Endothelial cell of umbilical vein (primary cell): Measurements from ENCODE around the gene CCDC30. TPM values are rescaled to one million over a fixed set of nuclear protein-coding genes. Genes with fewer than 3 reads are reported as not detected.

Experiments used
- BruUV-seq: library from RNA; stranded (reverse); fragments of 400-500 nt; replicated peaks from 2 replicates; lab custom pipeline; 2021; lab: Mats Ljungman, UMichigan
- CTCF ChIA-PET: fragments of 300-600, 350-600 bp; sonication (Branson Sonifier 250); formaldehyde crosslinking; loops from one replicate; lab custom pipeline; 2021; ENCODE audit warnings: antibody characterized with exemption, inconsistent platforms; lab: Charles Lee
- POLR2A ChIA-PET: fragments of 300-600, 350-600 bp; sonication (Branson Sonifier 250); formaldehyde crosslinking; loops from one replicate; lab custom pipeline; 2021; ENCODE audit warnings: antibody characterized with exemption, inconsistent platforms; lab: Charles Lee
- DNase-seq: peaks from one replicate; pipeline ENCODE4 v3.0.0-alpha.2; 2011; ENCODE audit warnings: low read depth, low spot score
- FAIRE-seq: peaks from 2 replicates; lab custom pipeline; 2011; peaks lifted over from hg19 to GRCh38; lab: Jason Lieb, UNC
- H2AFZ ChIP-seq: 2 replicates; pipeline ENCODE4 v1.6.0; 2012; ENCODE audit warnings: low read depth, low read length, control low read depth, inconsistent platforms
- H3K27ac ChIP-seq: 2 replicates; pipeline ENCODE4 v1.5.1; 2011; ENCODE audit warnings: low read depth, mild to moderate bottlenecking, control low read depth, low read length, moderate library complexity; ENCODE audit not compliant: insufficient read depth
- H3K27me3 ChIP-seq, 2 experiments: 2 replicates each; pipeline versions ENCODE4 v1.6.0 to v1.6.1; 2011; ENCODE audit warnings: low read length in 2 of 2, mixed read lengths in 1 of 2; ENCODE audit not compliant: control insufficient read depth in 2 of 2, insufficient read depth in 2 of 2
- H3K36me3 ChIP-seq, 2 experiments: 2 replicates in 1 of 2; 3 replicates in 1 of 2; pipeline ENCODE4 v1.5.1; 2011; ENCODE audit warnings: low read length in 2 of 2, mild to moderate bottlenecking in 1 of 2, moderate library complexity in 1 of 2; ENCODE audit not compliant: control insufficient read depth in 2 of 2, insufficient read depth in 2 of 2; ENCODE audit errors: extremely low read depth in 1 of 2
- H3K4me1 ChIP-seq: 3 replicates; pipeline ENCODE4 v1.5.1; 2011; ENCODE audit warnings: mild to moderate bottlenecking, low read length; ENCODE audit not compliant: control insufficient read depth, insufficient read depth; ENCODE audit errors: extremely low read depth
- H3K4me2 ChIP-seq: 2 replicates; pipeline ENCODE4 v1.6.1; 2011; ENCODE audit warnings: low read length, control low read depth, mixed read lengths; ENCODE audit not compliant: insufficient read depth
- H3K4me3 ChIP-seq, 3 experiments: fragments of 200-600 bp in 1 of 3; sonication (generic), shearing (Covaris generic) in 1 of 3; replicated peaks in 1 of 3; 2 replicates each; pipeline ENCODE4 v1.5.1; 2011 to 2016; ENCODE audit warnings: control low read depth in 3 of 3, low read length in 3 of 3, mild to moderate bottlenecking in 2 of 3, inconsistent platforms in 1 of 3, low read depth in 1 of 3, moderate library complexity in 1 of 3; ENCODE audit not compliant: insufficient read depth in 1 of 3
- H3K79me2 ChIP-seq: 2 replicates; pipeline ENCODE4 v1.6.0; 2012; ENCODE audit warnings: low read length, inconsistent platforms; ENCODE audit not compliant: control insufficient read depth, insufficient read depth
- H3K9ac ChIP-seq: replicated peaks from 2 replicates; pipeline ENCODE3; 2011; ENCODE audit warnings: low read length, control low read depth; ENCODE audit not compliant: insufficient read depth; ENCODE audit errors: extremely low read depth
- H3K9me1 ChIP-seq: replicated peaks from 3 replicates; pipeline ENCODE4 v1.6.0; 2011; ENCODE audit warnings: mild to moderate bottlenecking, low read length; ENCODE audit not compliant: control insufficient read depth, insufficient read depth; ENCODE audit errors: extremely low read depth
- H3K9me3 ChIP-seq: replicated peaks from 2 replicates; pipeline ENCODE4 v1.5.1; 2012; ENCODE audit warnings: low read length, inconsistent platforms; ENCODE audit not compliant: control insufficient read depth, insufficient read depth
- H4K20me1 ChIP-seq: replicated peaks from 2 replicates; pipeline ENCODE3; 2011; ENCODE audit warnings: mild to moderate bottlenecking, low read length; ENCODE audit not compliant: control insufficient read depth, insufficient read depth; ENCODE audit errors: extremely low read depth
- EZH2 ChIP-seq: IDR thresholded peaks from 2 replicates; pipeline ENCODE4 v1.6.1; 2012; ENCODE audit warnings: borderline replicate concordance, low read depth, mild to moderate bottlenecking, moderate library complexity, low read length, inconsistent platforms; ENCODE audit not compliant: severe bottlenecking
- POLR2AphosphoS5 ChIP-seq: IDR thresholded peaks from 2 replicates; pipeline ENCODE4 v1.6.1; 2012; ENCODE audit warnings: low read depth, mild to moderate bottlenecking, control low read depth, low read length, moderate library complexity; ENCODE audit not compliant: insufficient read depth
- dilution Hi-C: fragments of 300-500 bp; cut with MboI; formaldehyde crosslinking; loops from one replicate; pipeline ENCODE4 v1.15.0; 2019; ENCODE audit warnings: low sequenced_read_pairs; ENCODE audit not compliant: extremely low pct_ligation_motif_present
- intact Hi-C: fragments of 100-400 bp; cut with micrococcal nuclease; formaldehyde crosslinking; loops from one replicate; pipeline ENCODE4 v1.10.0; 2022
- polyA plus RNA-seq, 4 experiments: library from polyadenylated mRNA; depleted of rRNA in 3 of 4; stranded (reverse) in 3 of 4; unstranded in 1 of 4; fragments of >200 nt; gene quantifications; 2 replicates each; pipeline versions ENCODE4 v1.2.1 to v1.2.3, GENCODE V29; 2011 to 2012; ENCODE audit warnings: missing spikeins in 1 of 4
- small RNA-seq: library from RNA; depleted of rRNA; stranded (forward); fragments of <200 nt; gene quantifications from one replicate; pipeline ENCODE3, GENCODE V24; 2012; ENCODE audit warnings: low replicate concordance, low read depth; ENCODE audit not compliant: insufficient read depth, insufficient read length
- total RNA-seq: library from RNA; stranded (reverse); gene quantifications from 2 replicates; pipeline ENCODE4 v1.2.3, GENCODE V29; 2021

Gene CCDC30
- total and polyA plus RNA-seq, 2 donors (not counting 3 experiments of a cell fraction or from before 2014, with no cell fraction given): 0.19 to 2.9 TPM

- H4K20me1 ChIP-seq: peaks cover 3% of the 10 kb centered on the region
- no peak overlapping the region for H2AFZ ChIP-seq
- H3K27ac ChIP-seq: no peak overlapping the region
- ChIA-PET POLR2A (no interaction called here), CTCF (no interaction called here)
- TF ChIP-seq POLR2AphosphoS5: peak; percentile 12
- TF ChIP-seq EZH2: no peak
- H3K4me3 ChIP-seq: no peak overlapping the region
- dilution Hi-C loops: no loop called here
- no peak for DNase-seq
- no peak overlapping the region for H3K4me2 ChIP-seq
- no TSS peak for BruUV-seq
- H3K9ac ChIP-seq: no peak overlapping the region
- intact Hi-C loops: no loop called here
- no peak for FAIRE-seq
- H3K9me3 ChIP-seq: no peaks in the 10 kb centered on the region
- no peaks in the 10 kb centered on the region for H3K4me1 ChIP-seq
- H3K9me1 ChIP-seq: no peaks in the 10 kb centered on the region
- H3K79me2 ChIP-seq: peaks cover 45% of the 10 kb centered on the region
- H3K27me3 ChIP-seq: no peaks in the 10 kb centered on the region
- peaks cover 29% of the 10 kb centered on the region in 2 experiments for H3K36me3 ChIP-seq
These were observed 240.9 kb downstream of the CCDC30 start for GRCh38 chr1:42703888-42704464.

Small RNA genes lying within 50 kb of the gene (small RNA-seq; reads per million reads assigned to genes)
- gene RNU6-536P: not detected
- gene TMSB4XP1: not detected

Other genes starting within 250 kb of the CCDC30 start
- 36.5 and 38.8 TPM in 2 replicates for gene FOXJ3, start 128.1 kb upstream of the CCDC30 start, total RNA-seq
- gene FOXJ3, start 128.1 kb upstream of the CCDC30 start, polyA plus RNA-seq: 34.7 and 35.4 TPM in 2 replicates
- not detected in 2 replicates for gene RIMKLA, start 82.5 kb upstream of the CCDC30 start, total RNA-seq
- under 0.01 and 0.01 TPM in 2 replicates for gene RIMKLA, start 82.5 kb upstream of the CCDC30 start, polyA plus RNA-seq
- 0.33 TPM in 1 of 2 replicates, not detected in the other for gene ZMYND12, start 7.3 kb upstream of the CCDC30 start, total RNA-seq
- gene ZMYND12, start 7.3 kb upstream of the CCDC30 start, polyA plus RNA-seq: 0.40 and 0.94 TPM in 2 replicates
- 29.9 and 32.6 TPM in 2 replicates for gene PPCS, start 6.7 kb upstream of the CCDC30 start, total RNA-seq
- gene PPCS, start 6.7 kb upstream of the CCDC30 start, polyA plus RNA-seq: 31.7 and 51.3 TPM in 2 replicates
- gene PPIH, start 195.1 kb downstream of the CCDC30 start, total RNA-seq: 49.3 and 52.1 TPM in 2 replicates
- gene PPIH, start 195.1 kb downstream of the CCDC30 start, polyA plus RNA-seq: 40.0 and 55.2 TPM in 2 replicates
- gene YBX1, start 219.1 kb downstream of the CCDC30 start, total RNA-seq: 783 and 829 TPM in 2 replicates
- 271 and 430 TPM in 2 replicates for gene YBX1, start 219.1 kb downstream of the CCDC30 start, polyA plus RNA-seq